Measurements from ENCODE around the gene FAAP20.

DNA sequence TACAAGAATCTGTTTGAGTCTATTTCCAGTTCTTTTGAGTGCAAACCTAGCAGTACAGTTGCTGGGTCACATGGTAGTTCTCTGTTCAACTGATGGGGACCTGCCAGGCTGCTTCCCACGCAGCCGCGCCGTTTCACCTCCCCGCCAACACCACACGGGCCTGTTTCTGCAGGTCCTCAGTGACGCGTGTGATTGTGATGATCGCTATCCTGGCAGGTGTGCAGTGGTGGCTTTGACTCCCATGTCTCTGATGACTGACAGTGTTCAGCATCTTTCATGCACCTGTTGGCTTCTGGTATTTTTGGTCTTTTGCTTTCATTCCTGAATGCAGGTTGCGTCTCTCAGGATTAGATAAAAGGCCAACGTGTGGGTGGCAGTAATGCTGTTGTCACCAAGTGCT, 41.6 kb downstream of the FAAP20 start:
- TF ChIP-seq POLR2A (IDR thresholded peaks at IDR 0.05): no peak
- TF ChIP-seq, protein P1, sequence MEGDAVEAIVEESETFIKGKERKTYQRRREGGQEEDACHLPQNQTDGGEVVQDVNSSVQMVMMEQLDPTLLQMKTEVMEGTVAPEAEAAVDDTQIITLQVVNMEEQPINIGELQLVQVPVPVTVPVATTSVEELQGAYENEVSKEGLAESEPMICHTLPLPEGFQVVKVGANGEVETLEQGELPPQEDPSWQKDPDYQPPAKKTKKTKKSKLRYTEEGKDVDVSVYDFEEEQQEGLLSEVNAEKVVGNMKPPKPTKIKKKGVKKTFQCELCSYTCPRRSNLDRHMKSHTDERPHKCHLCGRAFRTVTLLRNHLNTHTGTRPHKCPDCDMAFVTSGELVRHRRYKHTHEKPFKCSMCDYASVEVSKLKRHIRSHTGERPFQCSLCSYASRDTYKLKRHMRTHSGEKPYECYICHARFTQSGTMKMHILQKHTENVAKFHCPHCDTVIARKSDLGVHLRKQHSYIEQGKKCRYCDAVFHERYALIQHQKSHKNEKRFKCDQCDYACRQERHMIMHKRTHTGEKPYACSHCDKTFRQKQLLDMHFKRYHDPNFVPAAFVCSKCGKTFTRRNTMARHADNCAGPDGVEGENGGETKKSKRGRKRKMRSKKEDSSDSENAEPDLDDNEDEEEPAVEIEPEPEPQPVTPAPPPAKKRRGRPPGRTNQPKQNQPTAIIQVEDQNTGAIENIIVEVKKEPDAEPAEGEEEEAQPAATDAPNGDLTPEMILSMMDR (IDR thresholded peaks at IDR 0.05): no peak
